C4-2B (cell line): ENCODE data around the gene NCBP2L.

ENCODE experiments used
- ZFX ChIP-seq: fragments of 450-650 bp; IDR thresholded peaks from 2 replicates; pipeline ENCODE4 v1.6.1; 2017
- TF ChIP-seq, protein P1 (sequence below): fragments of 450-650 bp; conservative IDR thresholded peaks from 2 replicates; pipeline ENCODE4 v1.5.1; 2017; ENCODE audit warnings: mild to moderate bottlenecking

- TF ChIP-seq, protein P1, sequence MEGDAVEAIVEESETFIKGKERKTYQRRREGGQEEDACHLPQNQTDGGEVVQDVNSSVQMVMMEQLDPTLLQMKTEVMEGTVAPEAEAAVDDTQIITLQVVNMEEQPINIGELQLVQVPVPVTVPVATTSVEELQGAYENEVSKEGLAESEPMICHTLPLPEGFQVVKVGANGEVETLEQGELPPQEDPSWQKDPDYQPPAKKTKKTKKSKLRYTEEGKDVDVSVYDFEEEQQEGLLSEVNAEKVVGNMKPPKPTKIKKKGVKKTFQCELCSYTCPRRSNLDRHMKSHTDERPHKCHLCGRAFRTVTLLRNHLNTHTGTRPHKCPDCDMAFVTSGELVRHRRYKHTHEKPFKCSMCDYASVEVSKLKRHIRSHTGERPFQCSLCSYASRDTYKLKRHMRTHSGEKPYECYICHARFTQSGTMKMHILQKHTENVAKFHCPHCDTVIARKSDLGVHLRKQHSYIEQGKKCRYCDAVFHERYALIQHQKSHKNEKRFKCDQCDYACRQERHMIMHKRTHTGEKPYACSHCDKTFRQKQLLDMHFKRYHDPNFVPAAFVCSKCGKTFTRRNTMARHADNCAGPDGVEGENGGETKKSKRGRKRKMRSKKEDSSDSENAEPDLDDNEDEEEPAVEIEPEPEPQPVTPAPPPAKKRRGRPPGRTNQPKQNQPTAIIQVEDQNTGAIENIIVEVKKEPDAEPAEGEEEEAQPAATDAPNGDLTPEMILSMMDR, result peak; percentile 15
- peak; percentile 90 for TF ChIP-seq ZFX
These were observed 48.9 kb downstream of the NCBP2L start for GRCh38 chrX:107826238-107827029.
